ENCODE results near the gene G6PC3.

GRCh38 chr17:44110823-44111633 is 40.5 kb downstream of the G6PC3 start:
- peak in 1 of 4 donors; percentile 10 for TF ChIP-seq CTCF (IDR thresholded peaks at IDR 0.05)
- TF ChIP-seq POLR2A (IDR thresholded peaks at IDR 0.05): peak; percentile 94
